Stimulated activated CD4-positive, alpha-beta T cell treated with anti-CD3 and anti-CD28 coated beads, Interleukin-15, amount 100 ng/mL, for 48 hours (primary cell): Measurements from ENCODE around the gene RANBP17.
"Not testable (repeated sequence)": the region's sequence is repeated elsewhere in the genome, so short reads cannot be mapped to it uniquely, and the experiment has no call there.

Source experiments
- DNase-seq, 2 donors: peaks; one replicate each; pipeline ENCODE4 v3.0.0-alpha.2; 2020; ENCODE audit warnings: low read depth in 2 of 2

RANBP17 gene

DNA sequence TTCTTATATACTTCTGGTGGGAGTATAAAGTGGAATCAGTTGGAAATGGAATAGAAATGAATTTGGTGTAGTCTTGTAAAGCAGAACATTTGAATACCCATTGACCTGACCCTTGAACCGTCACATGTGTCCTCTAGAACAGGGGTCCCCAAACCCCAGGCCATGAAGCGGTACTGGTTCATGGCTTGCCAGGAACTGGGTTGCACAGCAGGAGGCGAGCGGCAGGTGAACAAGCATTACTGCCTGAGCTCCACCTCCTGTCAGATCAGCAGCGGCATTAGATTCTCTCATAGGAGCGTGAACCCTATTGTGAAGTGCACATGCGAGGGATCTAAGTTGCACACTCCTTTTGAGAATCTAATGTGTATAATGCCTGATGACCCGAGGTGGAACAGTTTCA lies 80.0 kb downstream of the RANBP17 start:
- DNase-seq: no peak

DNA sequence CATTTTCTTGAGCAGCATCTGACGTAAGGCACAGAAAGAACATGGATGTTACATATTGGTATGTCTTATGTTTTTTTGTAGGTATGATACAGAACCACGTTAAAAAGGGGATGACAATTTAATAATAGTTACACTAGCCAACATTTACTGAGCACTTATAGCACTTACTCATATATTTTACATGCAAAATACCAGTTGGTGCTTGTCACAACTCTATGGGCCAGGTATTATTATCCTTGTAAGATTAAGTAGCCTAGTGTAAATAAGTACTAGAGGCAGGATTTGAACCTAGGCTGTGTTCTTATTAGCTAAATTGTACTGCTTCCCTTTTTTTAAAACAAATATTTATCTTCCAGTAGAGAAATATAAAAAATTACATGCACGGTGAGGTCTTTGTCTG lies 83.5 kb downstream of the RANBP17 start:
- no peak for DNase-seq

DNA sequence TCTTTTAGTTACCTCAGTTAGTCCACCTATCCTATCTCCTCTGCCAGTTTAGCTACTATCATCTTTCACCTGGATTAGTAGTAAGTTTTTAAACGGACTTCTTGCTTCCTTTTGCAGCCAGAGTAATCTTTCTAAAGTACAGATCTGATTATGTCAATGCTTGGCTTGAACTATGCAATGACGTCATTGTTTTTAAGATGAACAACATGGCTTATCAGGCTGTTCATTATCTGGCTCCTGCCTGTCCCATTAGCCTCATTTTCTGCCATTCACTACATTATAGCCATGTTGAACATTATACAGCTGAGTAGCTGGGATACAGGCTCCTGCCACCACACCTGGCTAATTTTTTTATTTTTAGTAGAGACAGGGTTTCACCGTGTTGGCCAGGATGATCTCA lies 98.7 kb downstream of the RANBP17 start:
- no peak for DNase-seq

DNA sequence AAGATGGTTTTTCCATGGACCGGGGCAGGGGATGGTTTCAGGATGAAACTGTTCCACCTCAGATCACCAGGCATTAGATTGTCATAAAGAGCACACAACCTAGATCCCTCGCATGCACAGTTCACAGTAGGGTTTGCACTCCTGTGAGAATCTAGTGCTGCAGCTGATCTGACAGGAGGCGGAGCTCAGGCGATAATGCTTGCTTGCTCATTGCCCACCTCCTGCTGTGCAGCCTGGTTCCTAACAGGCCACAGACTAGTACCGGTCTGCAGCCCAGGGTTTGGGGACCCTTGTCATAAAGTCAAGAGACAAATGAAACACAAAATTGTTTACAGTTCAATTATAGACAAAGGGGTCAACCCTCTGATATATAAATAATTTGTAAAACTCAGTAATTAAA lies 101.7 kb downstream of the RANBP17 start:
- DNase-seq: no peak

DNA sequence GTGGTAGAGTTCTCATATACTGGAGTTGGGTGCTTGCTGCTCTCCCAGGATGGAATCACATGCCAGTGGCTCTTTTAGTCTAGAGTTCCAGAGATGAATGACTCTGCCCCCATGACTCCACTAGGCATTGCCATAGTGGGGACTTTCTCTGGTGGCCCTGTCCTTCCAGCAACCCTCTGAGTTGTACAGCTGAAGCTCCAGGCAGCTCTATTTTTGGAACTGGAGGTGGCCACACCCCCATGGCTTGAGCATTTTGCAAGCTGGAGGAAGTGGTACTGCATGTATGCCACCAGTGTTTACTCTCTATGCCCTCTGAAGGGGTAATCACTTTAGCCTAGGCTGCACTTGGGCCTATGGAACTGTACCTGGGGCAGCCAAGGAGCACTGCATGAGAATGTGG lies 112.6 kb downstream of the RANBP17 start:
- no peak for DNase-seq

DNA sequence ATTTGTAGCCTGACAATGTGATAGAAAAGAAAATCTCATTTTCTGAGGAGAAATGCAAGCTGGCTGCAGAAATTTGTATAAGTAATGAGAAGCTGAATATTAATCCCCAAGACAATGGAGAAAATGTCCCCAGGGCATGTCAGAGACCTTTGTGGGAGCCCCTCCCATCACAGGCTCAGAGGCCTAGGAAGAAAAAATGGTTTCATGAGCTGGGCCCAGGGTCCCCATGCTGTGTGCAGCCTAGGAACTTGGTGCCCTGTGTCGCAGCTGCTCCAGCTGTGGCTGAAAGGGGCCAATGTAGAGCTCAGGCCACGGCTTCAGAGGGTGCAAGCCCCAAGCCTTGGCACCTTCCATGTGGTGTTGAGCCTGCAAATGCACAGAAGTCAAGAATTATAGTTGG lies 118.4 kb downstream of the RANBP17 start:
- DNase-seq: not testable (repeated sequence)

DNA sequence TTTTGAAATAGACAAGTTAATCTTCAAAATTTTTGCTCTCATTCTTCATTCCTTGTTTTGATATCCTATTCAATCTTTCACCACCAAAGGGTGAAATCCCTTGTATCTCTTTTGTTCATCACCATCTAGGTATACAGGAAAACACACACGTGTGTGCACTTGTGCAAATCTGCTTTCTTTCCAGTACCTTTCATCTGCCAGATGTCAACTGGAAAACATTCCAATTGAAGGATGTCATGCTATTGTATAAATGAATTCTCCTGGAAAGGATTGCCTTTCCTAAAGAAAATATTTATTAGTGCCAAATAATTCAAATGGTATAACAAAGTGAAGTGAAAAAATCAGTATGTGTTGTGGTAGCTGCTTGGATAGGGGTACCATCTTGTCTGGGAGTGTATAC lies 123.7 kb downstream of the RANBP17 start:
- no peak for DNase-seq

DNA sequence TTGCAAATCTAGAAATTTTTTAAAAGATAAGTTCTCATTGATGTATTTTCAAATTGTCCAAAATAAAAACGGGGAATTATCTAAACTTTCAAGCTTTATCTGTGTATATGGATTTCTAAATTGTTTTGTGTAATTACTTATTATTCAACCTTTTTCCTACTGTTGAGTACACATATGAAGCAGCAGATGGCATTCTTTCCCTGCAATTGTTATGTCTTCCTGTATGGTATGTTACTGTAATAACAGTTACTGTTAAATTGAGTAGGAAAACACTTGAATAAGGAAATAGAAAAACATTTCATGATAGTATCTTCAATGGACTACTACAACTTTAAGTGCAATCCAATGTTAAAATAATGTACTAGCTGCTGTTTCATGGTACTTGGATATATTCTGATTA lies 124.8 kb downstream of the RANBP17 start:
- DNase-seq: no peak

DNA sequence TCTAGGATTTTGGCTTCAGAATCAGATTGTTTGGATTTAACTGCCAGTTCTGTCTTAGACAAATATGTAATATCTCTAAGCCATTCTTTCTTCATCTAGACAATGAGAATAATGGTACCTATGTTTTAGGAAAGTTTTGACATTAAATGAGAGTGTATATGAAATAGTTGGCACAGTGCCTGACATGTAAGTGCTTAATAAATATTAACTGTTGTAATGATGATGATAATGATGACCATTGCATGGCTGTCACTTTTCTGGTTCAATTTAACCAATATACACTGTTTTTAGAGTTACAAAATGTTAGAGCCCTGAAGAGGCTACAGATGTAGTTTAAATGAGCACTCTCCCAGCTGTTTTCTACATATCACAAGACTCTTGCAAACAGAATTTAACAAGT lies 131.7 kb downstream of the RANBP17 start:
- no peak for DNase-seq

DNA sequence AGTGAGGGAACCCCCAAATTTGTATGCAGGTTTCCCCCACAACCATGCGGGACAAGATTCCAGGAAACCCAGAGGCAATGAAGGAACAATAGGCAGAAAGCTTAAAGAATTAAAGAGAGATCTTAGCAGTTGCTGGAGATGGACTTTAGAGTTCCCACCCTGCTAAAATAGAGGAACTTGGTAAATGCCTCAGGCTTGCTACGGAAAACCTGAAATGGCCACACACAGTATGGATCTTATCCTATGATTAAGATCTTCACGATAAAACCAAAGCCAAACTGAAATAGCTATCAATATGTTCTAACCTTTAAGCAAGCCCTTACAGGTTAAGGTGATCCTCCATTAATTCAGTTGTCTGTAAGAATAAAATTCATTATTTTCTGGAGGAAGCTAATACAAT lies 148.3 kb downstream of the RANBP17 start:
- DNase-seq: no peak

DNA sequence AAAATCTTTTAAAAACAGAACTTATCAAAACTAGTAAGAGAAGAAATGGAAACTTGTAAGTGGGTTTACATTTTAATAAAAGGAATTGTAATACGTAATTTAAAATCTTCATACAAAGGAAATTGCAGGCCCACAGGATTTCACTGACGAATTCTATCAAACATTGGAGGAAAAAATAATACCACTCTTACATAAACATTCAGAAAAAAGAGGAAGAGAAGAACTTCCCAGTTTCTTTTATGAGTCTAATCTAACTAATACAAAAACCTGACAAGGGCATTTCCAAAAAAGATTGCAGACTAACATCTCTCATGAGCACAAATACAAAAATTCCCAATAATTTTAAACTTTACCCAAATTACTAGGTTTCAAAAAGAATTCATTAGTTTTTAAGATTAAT lies 149.0 kb downstream of the RANBP17 start:
- no peak for DNase-seq

DNA sequence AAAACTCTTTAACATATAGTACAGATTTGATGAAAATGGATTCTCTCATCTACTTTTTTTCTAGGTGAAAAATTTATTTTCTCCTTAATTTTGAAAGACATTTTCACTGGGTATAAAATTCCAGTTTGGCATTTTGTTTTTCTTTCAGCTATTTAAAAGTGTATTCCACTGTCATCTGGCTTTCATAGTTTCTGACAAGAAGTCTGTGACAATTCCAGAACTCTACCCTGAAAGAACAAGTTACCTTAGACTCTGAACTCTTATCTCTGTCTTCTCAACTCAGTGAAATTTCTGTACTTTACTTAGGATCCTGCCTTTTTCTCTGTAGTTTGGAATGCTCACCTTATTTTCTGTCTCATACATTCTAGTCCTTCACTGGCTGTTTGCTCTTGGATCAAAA lies 161.7 kb downstream of the RANBP17 start:
- no peak for DNase-seq

DNA sequence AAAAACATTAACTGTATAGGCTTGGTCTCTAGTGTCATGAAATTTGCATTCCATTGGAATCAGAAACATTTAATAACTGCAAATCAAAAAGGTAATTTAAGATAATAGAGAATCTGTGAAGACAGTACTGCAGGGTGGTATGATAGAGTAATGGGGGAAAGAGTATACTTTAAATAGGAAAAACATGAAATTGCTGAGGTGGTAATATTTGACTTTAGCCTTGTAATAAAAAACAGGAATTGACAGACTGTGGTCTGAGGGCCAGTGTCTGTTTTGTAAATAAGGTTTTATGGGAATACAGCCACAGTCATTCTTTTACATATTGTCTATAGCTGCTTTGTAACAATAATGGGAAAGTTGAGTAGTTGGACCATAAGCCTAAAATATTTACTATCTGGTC lies 162.3 kb downstream of the RANBP17 start:
- DNase-seq: no peak

DNA sequence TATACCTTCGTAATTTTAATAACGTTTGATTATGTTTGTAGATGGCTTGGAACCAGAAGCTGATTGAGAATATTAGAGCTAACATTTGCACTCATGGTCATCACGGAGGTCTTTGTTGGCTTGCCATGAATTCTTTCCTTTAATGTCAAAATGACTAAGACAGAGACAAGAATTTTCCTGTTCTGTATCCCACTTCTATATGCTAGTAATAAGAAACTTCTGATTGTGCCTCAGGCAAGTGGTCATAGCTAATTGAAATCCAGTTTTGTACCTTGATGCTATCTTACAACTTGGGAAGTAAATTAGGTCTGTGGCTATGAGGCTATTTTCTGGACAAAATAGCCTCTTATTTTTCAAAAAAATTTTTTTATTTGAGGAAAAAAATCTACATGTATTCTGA lies 167.6 kb downstream of the RANBP17 start:
- no peak for DNase-seq

DNA sequence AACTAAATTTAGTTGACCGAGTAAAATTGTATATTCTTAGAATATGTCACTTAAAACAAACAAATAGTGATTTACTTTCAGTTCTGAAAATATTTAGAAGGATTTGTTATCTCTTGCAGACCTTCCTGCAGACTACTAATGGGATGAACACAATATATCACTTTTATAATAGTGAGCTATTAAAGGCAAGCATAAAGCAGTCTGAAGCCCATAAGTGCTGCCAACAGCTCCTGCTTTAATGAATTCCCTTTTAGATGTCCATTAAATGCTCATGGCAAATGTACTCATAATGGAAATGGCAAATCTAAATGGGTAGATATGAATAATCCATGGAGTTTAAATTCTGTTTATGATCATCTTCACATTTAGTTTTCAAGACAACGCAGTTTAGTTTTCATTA lies 170.2 kb downstream of the RANBP17 start:
- DNase-seq: no peak

DNA sequence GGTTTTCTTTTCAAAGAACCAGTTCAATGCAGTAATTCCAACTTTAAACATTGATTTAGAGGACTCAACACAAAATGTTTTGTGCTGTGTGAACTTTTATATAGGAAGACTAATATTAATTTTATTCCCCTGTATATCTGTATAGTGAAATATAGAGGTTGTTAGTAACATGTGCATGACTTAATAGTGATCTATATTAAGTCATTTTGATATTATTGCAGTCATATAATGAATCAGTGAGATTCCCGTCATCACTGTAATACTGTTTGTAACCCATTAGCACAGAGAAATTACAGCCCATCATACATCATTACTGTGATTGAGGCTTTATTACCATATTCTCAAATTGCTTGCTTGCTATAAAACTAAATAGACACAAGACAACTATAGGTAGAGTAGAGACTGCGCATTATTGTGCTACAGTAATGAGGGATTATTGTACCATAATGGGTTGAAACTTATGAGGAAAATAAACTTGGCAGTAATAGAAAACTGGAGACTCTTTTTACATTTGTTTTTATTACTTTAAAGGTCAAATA lies 170.7 kb downstream of the RANBP17 start:
- no peak for DNase-seq

DNA sequence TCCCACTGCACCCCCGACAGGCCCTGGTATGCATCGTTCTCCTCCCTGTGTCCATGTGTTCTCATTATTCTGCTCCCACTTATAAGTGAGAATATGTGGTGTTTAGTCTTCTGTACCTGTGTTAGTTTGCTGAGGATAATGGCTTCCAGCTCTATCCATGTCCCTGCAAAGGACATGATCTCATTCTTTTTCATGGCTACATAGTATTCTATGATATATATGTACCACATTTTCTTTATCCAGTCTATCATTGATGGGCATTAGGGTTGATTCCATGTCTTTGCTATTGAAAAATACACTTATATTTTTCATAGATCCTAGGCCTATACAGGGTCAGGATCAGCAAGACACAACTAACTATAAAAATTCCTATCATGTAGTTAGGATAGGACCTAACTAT lies 180.1 kb downstream of the RANBP17 start:
- not testable (repeated sequence) for DNase-seq

DNA sequence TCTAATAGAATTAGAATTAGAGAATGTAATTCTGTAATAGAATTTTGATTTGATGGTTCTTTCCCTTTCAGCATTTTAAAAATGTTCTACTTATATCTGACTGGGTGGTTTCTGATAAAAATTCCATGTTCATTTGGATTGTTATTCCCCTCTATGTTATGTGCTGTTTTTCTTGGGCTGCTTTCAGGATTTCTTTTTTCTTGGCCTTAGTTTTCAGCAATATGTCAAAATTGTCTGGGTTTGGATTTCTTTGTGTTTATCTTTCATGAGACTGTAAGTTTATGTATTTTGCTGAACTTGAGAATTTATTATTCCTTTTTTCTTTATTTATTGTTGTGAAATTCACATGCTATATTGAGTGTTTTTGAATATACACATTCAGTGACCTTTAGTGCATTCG lies 189.1 kb downstream of the RANBP17 start:
- no peak for DNase-seq

DNA sequence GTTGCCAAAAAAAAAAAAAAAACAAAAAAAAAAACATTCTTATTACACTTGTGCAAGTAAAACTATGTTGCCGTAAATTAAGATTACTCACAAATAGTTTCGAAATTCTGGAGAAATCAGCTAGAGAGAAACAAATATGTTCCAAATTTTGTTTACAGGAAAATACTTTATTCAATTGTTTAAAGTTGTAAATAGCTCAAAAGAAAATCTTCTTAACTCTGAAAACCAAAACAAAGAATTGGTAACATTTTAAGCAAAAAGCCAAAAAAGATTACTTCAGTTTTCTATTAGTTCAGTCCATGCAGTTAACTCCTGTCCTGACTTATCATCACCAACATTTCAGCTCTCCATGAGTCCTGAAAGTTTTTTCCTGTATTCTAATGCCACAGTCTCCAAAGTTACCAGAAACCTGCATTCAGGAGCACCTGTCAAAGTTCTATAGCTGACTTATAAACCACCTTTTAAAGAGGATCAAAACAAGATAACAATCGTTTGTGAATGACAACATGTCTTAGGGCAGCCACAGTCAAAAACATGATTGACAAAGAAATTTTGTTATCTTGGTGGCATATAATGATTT lies 194.1 kb downstream of the RANBP17 start:
- DNase-seq: no peak

DNA sequence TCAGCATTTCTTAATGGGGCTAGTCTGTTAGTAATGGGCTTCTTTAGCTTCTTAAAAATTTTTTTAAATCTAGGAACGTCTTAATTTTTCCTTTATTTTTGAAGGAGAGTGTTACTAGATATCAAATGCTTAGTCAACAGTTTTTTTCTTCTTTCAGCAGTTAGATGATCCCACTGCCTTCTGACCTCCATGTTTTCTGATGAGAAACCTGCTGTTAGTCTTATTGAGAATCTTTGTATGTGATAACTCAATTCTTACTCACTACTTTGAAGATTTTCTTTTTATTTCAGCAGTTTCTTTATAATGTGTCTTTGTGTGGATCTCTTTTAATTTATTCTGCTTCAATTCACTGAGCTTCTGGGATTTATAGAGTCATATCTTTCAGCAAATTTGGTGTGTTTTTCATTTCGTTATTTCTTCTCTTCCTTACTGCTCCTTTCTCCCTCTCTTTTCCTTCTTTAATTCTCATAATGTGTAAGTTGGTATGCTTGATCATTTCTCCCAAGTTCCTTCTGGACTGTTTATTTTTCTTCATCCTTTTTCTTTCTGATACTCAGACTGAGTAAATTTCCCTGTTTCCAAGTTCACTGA lies 205.8 kb downstream of the RANBP17 start:
- no peak for DNase-seq

DNA sequence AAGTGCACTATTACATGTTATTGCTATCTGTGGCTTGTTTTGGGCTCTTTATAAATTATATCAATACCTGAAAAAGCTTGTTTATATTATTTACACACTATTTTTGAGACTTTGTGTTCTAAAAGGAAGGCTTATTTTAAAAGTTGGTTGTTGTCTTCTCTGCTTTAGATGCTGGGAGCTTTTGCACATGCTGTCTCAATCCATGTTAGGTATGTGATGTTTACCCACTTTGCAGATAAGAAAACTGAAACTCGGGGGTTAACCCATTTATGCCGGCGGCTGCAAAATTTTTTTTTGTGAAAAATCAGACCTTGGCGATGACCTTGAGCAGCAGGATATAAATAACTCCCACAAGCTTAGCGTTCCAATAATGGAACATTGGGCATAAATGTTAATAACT lies 212.9 kb downstream of the RANBP17 start:
- no peak for DNase-seq

DNA sequence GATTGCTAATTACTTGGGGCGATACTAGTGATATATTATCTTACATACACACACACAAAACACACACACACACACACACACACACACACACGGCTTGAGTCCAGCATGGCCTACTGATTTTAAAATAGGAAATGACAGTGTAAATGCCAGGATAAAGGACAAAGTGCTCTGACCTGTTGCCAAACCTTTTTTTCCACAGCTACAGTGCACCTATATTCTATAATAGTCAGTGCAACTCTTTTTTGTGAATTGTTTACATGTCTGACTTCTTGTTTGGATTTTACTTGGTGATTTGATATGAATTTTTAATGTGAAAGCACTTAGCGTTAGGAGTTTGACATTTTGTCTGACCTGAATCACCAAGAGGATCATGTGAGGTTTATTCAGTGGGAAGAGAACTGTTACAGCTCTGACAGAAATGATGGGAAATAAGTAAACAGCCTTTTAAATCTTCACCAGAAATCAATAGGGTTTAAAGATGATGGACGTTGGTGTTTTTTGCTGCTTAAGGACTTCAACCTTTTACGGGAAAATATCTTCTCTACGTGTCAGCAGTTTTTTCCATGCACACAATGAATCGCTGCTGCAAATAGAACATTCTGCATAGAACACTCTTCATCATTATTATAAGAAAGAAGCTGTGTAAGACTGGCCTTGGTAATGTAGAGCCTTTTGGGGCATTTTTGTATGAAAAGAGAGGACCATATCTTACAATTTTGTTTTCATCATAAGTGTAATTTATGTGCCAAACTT lies 218.5 kb downstream of the RANBP17 start:
- no peak for DNase-seq

DNA sequence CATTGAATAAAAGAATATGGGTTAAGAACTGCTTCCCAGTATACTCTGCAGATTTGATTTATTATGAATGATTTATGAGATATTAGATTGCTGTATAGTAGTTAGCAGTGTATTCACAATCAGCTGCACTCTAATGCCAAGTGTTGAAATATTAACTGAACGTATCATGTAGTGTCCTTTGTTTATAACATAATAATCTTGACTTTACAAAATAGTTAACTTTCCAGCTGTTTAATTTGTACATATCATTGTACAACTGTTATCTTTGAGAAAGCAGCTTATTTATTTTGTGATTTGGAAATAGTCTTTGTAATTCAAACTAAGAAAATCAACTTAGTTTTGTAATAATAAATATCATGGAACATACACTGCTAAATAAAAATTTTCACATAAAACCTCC lies 219.5 kb downstream of the RANBP17 start:
- no peak for DNase-seq
